Measurements from ENCODE around the gene DTNBP1.

DTNBP1 gene

GRCh38 chr6:15512126-15512525 is 150.7 kb downstream of the DTNBP1 start:
- H2AFZ ChIP-seq (ENCODE audit: low read length), result no peak overlapping the region
- no peaks in the 10 kb centered on the region for H3K9me3 ChIP-seq (replicated peaks; ENCODE audit: insufficient read depth, low read length)
- peaks cover 7% of the 10 kb centered on the region; the same call in 1 of the 2 replicates for H3F3A ChIP-seq (ENCODE audit: insufficient read depth, low read length)
- no peak overlapping the region for H3K4me2 ChIP-seq (ENCODE audit: low read depth, low read length)
- no peaks in the 10 kb centered on the region for H4K20me1 ChIP-seq (ENCODE audit: insufficient read depth, low read length)
- DNase-seq, result no peak
- no peaks in the 10 kb centered on the region for H3K9me2 ChIP-seq (replicated peaks; ENCODE audit: insufficient read depth, low read length)
- peaks cover 12% of the 10 kb centered on the region for H3K79me2 ChIP-seq (ENCODE audit: low read length)
- TF ChIP-seq EZH2phosphoT487 (IDR thresholded peaks at IDR 0.05; ENCODE audit: low read length) (no peak), EZH2 (optimal IDR thresholded peaks at IDR 0.05; ENCODE audit: low read depth, low read length) (no peak), CTCF (IDR thresholded peaks at IDR 0.05; ENCODE audit: low read length) (no peak)
- H3K27ac ChIP-seq (ENCODE audit: low read length), result no peak overlapping the region
- no peaks in the 10 kb centered on the region for H3K27me3 ChIP-seq (replicated peaks; ENCODE audit: insufficient read depth, low read length)
- H3K4me1 ChIP-seq (ENCODE audit: low read length), result peaks cover 16% of the 10 kb centered on the region
- H3K9ac ChIP-seq (ENCODE audit: low read length), result no peak overlapping the region
- H3K4me3 ChIP-seq (ENCODE audit: low read length), result no peak overlapping the region
- H3K36me3 ChIP-seq (replicated peaks; ENCODE audit: insufficient read depth, low read length), result no peaks in the 10 kb centered on the region; the same call in 1 of the 2 replicates

DNA sequence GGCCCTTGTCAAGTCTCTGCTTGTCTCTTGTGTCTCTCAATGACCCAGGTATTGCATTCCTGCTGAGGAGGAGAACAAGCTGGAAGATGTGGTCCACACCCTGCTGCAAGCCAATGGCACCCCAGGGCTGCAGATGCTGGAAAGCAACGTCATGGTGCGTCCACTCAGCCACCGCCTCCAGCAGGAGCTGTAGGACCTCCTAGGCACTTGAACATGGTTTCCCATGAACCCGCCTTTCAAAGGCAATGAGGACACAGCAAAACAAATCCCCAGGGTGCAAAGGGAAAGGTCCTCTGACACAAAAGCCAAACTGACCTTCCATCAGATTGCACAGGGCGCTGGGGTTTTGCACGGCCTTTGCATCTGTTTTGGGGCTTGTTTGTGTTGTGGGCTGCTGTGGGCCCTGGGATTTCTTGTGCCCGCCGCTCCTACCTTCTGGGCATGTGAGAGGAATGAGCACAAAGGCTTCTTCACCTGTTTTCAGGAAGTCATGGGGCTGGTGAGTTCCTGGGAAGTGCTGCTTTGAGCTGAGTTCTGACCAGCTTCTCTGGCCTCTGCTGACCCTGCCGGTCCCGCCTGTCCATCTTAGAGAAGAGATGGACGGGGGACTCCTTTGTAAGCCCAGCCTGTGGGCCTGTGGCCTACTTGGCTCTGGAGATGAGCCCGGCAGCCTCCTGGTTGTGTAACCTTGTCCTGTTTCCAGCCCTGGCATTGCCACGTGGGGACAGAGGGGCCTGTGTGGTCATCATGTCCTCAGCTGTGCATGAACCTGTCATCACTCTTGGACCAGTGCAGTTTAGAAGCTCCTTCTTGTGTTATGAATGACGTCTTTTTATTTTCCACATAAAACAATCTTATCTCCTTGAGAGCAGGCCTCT is 151.3 kb downstream of the DTNBP1 start:
- Histone ChIP-seq H3K4me3 (ENCODE audit: low read length) (no peak overlapping the region), H3K27ac (ENCODE audit: low read length) (no peak overlapping the region), H2AFZ (ENCODE audit: low read length) (no peak overlapping the region), H3K4me2 (ENCODE audit: low read depth, low read length) (no peak overlapping the region), H3K9ac (ENCODE audit: low read length) (no peak overlapping the region), H3F3A (ENCODE audit: insufficient read depth, low read length) (peaks cover 7% of the 10 kb centered on the region; the same call in 1 of the 2 replicates), H4K20me1 (ENCODE audit: insufficient read depth, low read length) (no peaks in the 10 kb centered on the region), H3K79me2 (ENCODE audit: low read length) (peaks cover 12% of the 10 kb centered on the region), H3K9me2 (replicated peaks; ENCODE audit: insufficient read depth, low read length) (no peaks in the 10 kb centered on the region), H3K36me3 (replicated peaks; ENCODE audit: insufficient read depth, low read length) (no peaks in the 10 kb centered on the region), H3K9me3 (replicated peaks; ENCODE audit: insufficient read depth, low read length) (no peaks in the 10 kb centered on the region), H3K4me1 (ENCODE audit: low read length) (peaks cover 16% of the 10 kb centered on the region), H3K27me3 (replicated peaks; ENCODE audit: insufficient read depth, low read length) (no peaks in the 10 kb centered on the region)
- DNase-seq, result no peak
- no peak for TF ChIP-seq CTCF (IDR thresholded peaks at IDR 0.05; ENCODE audit: low read length)
- TF ChIP-seq EZH2phosphoT487 (IDR thresholded peaks at IDR 0.05; ENCODE audit: low read length), result no peak
- TF ChIP-seq EZH2 (optimal IDR thresholded peaks at IDR 0.05; ENCODE audit: low read depth, low read length), result no peak

GRCh38 chr6:15510536-15511247 is 152.1 kb downstream of the DTNBP1 start:
- no peak overlapping the region for H3K27ac ChIP-seq (ENCODE audit: low read length)
- no peaks in the 10 kb centered on the region for H4K20me1 ChIP-seq (ENCODE audit: insufficient read depth, low read length)
- H3K4me1 ChIP-seq (ENCODE audit: low read length), result peaks cover 16% of the 10 kb centered on the region
- no peak overlapping the region for H3K4me3 ChIP-seq (ENCODE audit: low read length)
- no peaks in the 10 kb centered on the region for H3K27me3 ChIP-seq (replicated peaks; ENCODE audit: insufficient read depth, low read length)
- no peak for DNase-seq
- peaks cover 7% of the 10 kb centered on the region; the same call in 1 of the 2 replicates for H3F3A ChIP-seq (ENCODE audit: insufficient read depth, low read length)
- H3K9ac ChIP-seq (ENCODE audit: low read length), result no peak overlapping the region
- no peaks in the 10 kb centered on the region for H3K9me3 ChIP-seq (replicated peaks; ENCODE audit: insufficient read depth, low read length)
- H3K36me3 ChIP-seq (replicated peaks; ENCODE audit: insufficient read depth, low read length), result no peaks in the 10 kb centered on the region
- H3K79me2 ChIP-seq (ENCODE audit: low read length), result peaks cover 7% of the 10 kb centered on the region
- H3K4me2 ChIP-seq (ENCODE audit: low read depth, low read length), result no peak overlapping the region
- H3K9me2 ChIP-seq (replicated peaks; ENCODE audit: insufficient read depth, low read length), result no peaks in the 10 kb centered on the region
- no peak overlapping the region for H2AFZ ChIP-seq (ENCODE audit: low read length)
- TF ChIP-seq EZH2phosphoT487 (IDR thresholded peaks at IDR 0.05; ENCODE audit: low read length) (no peak), CTCF (IDR thresholded peaks at IDR 0.05; ENCODE audit: low read length) (no peak), EZH2 (optimal IDR thresholded peaks at IDR 0.05; ENCODE audit: low read depth, low read length) (no peak)
